Body of pancreas (tissue), 4 donors: ENCODE measurements around the gene CS.

Source experiments
- POLR2A ChIP-seq, 3 donors: fragments of 450-650 bp; IDR thresholded peaks; one replicate each; pipeline ENCODE4 v1.6.1; 2016; ENCODE audit warnings: antibody characterized with exemption in 3 of 3, mild to moderate bottlenecking in 2 of 3
- TF ChIP-seq, protein P1 (sequence below), 7 experiments: fragments of 450-650 bp in 4 of 7; fragments of 200-600 bp in 3 of 7; sonication (generic) in 3 of 7; IDR thresholded peaks; one replicate each; pipeline ENCODE4 v1.5.1; 2016 to 2019; ENCODE audit warnings: antibody characterized with exemption in 7 of 7

GRCh38 chr12:56258820-56259183 lies 41.3 kb downstream of the CS start:
- TF ChIP-seq, protein P1, sequence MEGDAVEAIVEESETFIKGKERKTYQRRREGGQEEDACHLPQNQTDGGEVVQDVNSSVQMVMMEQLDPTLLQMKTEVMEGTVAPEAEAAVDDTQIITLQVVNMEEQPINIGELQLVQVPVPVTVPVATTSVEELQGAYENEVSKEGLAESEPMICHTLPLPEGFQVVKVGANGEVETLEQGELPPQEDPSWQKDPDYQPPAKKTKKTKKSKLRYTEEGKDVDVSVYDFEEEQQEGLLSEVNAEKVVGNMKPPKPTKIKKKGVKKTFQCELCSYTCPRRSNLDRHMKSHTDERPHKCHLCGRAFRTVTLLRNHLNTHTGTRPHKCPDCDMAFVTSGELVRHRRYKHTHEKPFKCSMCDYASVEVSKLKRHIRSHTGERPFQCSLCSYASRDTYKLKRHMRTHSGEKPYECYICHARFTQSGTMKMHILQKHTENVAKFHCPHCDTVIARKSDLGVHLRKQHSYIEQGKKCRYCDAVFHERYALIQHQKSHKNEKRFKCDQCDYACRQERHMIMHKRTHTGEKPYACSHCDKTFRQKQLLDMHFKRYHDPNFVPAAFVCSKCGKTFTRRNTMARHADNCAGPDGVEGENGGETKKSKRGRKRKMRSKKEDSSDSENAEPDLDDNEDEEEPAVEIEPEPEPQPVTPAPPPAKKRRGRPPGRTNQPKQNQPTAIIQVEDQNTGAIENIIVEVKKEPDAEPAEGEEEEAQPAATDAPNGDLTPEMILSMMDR (IDR thresholded peaks at IDR 0.05): no peak
- no peak for TF ChIP-seq POLR2A (IDR thresholded peaks at IDR 0.05)
